ENCODE data around the gene ZNG1F.
A peak's percentile ranks its signal among the peaks of the same experiment; 100 is the strongest.
"Not testable (repeated sequence)": the region's sequence is repeated elsewhere in the genome, so short reads cannot be mapped to it uniquely, and the experiment has no call there.

The ZNG1F gene

GRCh38 chr9:41189217-41189616, at the start of gene ZNG1F:
ZNG1F (minus strand) TSS chr9:41189317; CDS start chr9:41189258, 59 bp downstream.
- DNase-seq (ENCODE audit: low read depth, low spot score): not testable (repeated sequence)

- peak; percentile 10 for DNase-seq (ENCODE audit: low read depth, low spot score)
Measured at GRCh38 chr9:41237110-41237749, 48.1 kb upstream of the ZNG1F start.

GRCh38 chr9:41236486-41237109, 47.5 kb upstream of the ZNG1F start:
- not testable (repeated sequence) for DNase-seq (ENCODE audit: low read depth, low spot score)

GRCh38 chr9:41234811-41235805, 46.0 kb upstream of the ZNG1F start:
- DNase-seq (ENCODE audit: low read depth, low spot score): peak; percentile 7

- not testable (repeated sequence) for DNase-seq (ENCODE audit: low read depth, low spot score)
Measured at GRCh38 chr9:41234221-41234620, 45.1 kb upstream of the ZNG1F start.

DNA sequence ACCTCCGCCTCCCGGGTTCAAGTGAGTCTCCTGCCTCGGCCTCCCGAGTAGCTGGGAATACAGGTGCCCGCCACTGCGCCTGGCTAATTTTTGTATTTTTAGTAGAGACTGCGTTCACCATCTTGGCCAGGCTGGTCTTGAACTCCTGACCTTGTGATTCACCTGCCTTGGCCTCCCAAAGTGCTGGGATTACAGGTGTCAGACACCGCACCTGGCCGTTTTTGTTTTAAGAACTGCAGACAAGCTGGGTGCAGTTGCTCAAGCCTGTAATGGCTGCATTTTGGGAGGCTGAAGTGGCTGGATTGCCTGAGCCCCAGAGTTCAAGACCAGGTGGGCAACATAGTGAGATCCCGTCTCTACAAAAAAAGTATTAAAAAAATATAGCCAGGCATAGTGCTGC, 43.2 kb upstream of the ZNG1F start:
- DNase-seq (ENCODE audit: low read depth, low spot score): peak; percentile 8

DNA sequence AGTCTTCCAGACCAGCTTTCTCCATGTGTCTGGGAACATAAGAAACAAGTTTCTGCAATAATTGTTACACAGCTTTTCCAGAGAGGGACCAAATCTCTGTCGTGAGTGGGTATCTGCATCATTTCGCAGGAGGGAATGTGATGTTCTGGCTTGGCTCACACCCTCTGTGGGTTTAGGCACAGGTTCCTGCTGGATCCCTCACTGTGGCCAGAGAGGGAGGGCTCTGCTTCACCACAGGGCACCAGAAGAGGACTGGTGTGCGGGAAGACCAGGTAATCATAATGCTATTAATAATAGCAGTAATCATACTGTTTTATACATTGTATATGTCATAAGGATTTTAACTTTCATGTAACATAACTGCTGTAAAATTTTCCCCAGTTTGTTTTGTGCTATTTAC, 41.3 kb upstream of the ZNG1F start:
- peak; percentile 2 for DNase-seq (ENCODE audit: low read depth, low spot score)

GRCh38 chr9:41229408-41230401, 40.6 kb upstream of the ZNG1F start:
- DNase-seq (ENCODE audit: low read depth, low spot score): peak; percentile 11

DNA sequence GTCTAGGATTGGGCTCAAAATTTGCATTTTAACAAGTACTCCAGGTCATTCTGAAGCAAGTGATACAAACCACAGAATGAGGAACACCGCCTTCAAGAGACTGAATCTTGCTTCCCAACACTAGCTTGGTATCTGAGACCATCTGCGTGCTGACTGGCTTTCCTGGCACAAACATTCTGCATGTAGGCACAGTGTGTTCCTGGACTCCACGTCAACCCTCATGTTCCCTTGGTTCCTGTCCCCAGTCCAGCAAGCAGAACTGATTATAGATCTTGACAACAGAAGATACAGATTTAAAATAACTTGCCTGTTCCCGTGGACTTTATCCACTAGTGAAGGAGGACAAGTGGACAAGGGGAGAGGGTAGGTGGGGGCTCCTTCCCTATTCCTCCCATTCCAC, 30.7 kb upstream of the ZNG1F start:
- DNase-seq (ENCODE audit: low read depth, low spot score): not testable (repeated sequence)

- DNase-seq (ENCODE audit: low read depth, low spot score): not testable (repeated sequence)
Measured at GRCh38 chr9:41188439-41188838, 678 bp downstream of the ZNG1F start.

DNA sequence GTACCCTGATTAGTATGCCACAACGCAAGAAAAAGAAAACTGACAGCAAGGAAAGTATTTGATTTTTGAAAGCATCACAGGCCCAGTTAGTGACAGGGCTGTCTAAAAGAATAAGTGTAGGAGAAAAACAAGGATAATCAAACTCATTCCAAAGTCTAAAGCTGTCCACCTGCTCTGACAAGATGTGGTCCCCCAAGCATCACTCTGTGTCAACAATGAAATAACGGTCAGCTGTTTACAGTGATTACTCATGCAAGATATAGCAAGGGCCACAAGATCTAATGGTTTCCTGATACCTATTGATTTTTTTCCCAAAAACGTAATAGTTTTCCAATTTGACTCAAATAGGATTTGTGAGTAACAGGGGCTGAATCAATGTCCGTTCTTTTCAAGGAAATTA, 14.1 kb downstream of the ZNG1F start:
- DNase-seq (ENCODE audit: low read depth, low spot score): not testable (repeated sequence)

DNA sequence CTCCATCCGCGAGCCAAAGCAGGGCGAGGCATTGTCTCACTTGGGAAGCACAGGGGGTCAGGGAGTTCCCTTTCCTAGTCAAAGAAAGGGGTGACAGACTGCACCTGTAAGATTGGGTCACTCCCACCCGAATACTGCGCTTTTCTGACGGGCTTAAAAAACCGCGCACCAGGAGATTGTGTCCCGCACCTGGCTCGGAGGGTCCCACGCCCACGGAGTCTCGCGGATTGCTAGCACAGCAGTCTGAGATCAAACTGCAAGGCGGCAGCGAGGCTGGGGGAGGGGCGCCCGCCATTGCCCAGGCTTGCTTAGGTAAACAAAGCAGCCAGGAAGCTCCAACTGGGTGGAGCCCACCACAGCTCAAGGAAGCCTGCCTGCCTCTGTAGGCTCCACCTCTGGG, 39.0 kb downstream of the ZNG1F start:
- DNase-seq (ENCODE audit: low read depth, low spot score): not testable (repeated sequence)

DNA sequence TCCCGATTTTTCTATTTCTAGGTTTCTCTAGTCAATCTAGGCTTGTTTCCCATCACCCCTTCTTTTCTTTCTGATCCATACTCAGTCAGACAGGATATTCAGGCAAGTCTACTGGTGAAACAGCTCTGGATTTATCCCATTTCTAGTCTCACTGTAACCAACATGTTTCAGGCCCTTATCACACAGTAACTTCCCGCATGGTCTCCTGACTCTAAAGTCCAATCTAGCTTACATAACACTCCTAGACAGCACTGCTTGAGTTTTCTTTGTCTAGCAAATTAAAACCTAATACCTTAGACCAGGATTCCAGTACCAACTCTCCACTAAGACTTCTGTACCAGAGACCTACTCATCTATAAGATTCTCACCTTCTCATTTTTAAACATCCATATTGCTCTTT, 47.2 kb downstream of the ZNG1F start:
- DNase-seq (ENCODE audit: low read depth, low spot score): not testable (repeated sequence)

DNA sequence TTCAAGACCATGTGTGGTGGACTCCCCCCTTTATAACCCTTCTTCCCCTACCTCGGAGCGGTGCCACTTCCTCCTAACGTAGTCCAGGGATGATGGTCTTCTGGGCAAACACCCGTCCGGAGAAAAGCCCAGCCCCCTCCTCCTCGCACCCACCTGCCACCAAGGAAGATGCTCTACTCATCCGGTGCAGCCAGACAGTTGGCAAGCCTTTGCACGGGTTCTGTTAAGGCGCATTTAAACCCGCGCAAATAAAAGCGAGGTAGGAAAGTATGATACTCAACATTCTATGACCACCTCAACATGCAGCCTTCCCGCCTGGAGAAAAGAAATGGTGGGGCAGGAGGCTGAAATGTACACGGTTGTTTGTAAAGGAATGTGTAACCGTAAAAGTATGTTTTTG, 60.5 kb downstream of the ZNG1F start, which contains the start of gene FOXD4L6:
TSS of gene FOXD4L6 (minus strand) at position 101 of the 400 bp plus-strand sequence. CDS start 298 bp downstream, outside the sequence.
- DNase-seq (ENCODE audit: low read depth, low spot score): not testable (repeated sequence)

GRCh38 chr9:41126746-41127446, 62.2 kb downstream of the ZNG1F start:
- not testable (repeated sequence) for DNase-seq (ENCODE audit: low read depth, low spot score)

DNA sequence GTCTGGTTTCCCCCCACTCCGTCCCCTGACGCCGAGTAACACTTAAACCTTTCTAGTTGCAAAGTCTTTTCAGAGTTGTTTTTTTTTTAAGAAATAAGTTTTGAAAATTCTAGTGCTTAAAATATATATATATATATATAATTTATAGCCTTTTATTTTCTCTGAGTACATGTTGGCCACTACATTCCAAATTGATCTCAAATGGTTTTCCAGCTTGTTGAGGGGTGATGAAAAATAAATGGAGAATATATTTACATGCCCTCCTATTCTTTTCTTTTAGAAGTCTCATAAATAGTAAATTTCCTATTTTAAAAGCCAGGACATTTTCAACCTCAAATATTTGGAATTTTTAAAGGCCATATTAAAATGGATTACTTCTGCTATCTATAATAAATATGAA, 63.2 kb downstream of the ZNG1F start:
- not testable (repeated sequence) for DNase-seq (ENCODE audit: low read depth, low spot score)

GRCh38 chr9:41125109-41125658, 63.9 kb downstream of the ZNG1F start:
- DNase-seq (ENCODE audit: low read depth, low spot score): not testable (repeated sequence)

DNA sequence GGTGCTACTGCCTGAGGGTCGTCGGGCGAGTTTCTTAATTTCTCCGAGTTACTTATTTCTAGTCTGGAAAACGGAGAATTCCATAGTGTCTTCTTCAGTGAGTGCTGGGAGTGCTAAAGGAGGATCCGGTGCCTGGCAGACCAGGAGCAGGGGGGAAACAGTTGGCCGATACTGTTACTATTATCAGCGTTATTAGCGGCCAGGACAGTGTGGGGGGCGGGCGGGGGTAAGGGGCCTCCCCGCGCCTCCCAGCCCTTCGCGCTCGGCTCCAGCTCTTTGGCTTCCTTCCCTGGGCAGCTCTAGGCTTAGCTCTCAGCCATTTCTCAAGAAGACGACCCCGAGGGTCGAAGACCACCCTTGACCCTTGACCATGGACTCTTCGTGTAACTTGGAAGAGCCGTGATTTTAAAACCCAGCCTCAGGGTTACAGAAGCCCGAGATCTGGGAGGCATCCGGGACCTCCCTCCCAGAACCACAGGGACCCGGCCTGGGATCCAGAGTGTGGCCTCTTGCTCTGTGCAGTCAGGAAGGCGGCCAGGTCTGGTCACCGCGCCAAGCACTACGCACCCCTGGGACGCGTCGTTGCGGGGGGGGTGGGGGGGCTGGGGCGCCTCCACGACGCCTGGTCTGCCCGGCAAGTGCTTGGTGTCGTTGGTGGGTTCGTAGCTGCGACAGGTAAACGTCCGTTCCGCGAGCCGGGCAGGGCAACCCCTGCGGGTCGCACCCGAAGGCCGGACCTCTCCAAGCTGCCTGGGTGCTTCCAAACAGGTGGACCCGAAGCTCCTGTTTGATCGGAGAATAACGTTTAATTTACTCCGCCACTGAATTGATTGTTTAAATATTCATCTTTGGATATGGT, 64.6 kb downstream of the ZNG1F start:
- DNase-seq (ENCODE audit: low read depth, low spot score): not testable (repeated sequence)

- DNase-seq (ENCODE audit: low read depth, low spot score): not testable (repeated sequence)
Measured at GRCh38 chr9:41123812-41124211, 65.3 kb downstream of the ZNG1F start.

Measured in ELF-1 (cell line).